ENCODE results near the gene LEMD1. TPM values are rescaled to one million over a fixed set of nuclear protein-coding genes. Genes with fewer than 3 reads are reported as not detected.
"Not testable (repeated sequence)": the region's sequence is repeated elsewhere in the genome, so short reads cannot be mapped to it uniquely, and the experiment has no call there.

Gene LEMD1
- total RNA-seq, 1 donor from 2014 or later, result not detected

DNA sequence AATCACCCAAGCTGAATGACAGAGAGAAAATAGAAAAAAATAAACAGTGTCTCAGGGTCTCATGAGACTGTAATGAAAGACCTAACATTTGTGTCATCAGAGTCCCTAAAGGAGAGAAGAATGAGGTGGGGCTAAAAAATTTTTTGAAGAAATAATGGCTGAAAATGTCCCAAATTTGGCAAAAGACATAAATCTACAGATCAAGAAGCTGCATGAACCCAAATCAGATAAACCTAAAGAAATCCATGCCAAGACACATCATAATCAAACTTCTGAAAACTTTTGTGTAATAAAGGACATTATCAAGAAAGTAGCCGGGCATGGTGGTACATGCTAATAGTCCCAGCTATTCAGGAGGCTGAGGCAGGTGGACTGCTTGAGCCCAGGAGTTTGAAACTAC, 29.2 kb downstream of the LEMD1 start:
- TF ChIP-seq, protein P1, sequence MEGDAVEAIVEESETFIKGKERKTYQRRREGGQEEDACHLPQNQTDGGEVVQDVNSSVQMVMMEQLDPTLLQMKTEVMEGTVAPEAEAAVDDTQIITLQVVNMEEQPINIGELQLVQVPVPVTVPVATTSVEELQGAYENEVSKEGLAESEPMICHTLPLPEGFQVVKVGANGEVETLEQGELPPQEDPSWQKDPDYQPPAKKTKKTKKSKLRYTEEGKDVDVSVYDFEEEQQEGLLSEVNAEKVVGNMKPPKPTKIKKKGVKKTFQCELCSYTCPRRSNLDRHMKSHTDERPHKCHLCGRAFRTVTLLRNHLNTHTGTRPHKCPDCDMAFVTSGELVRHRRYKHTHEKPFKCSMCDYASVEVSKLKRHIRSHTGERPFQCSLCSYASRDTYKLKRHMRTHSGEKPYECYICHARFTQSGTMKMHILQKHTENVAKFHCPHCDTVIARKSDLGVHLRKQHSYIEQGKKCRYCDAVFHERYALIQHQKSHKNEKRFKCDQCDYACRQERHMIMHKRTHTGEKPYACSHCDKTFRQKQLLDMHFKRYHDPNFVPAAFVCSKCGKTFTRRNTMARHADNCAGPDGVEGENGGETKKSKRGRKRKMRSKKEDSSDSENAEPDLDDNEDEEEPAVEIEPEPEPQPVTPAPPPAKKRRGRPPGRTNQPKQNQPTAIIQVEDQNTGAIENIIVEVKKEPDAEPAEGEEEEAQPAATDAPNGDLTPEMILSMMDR (IDR thresholded peaks at IDR 0.05), result no peak
- DNase-seq (ENCODE audit: low spot score), result no peak
- Mint-ChIP-seq H3K9me3 (ENCODE audit: low read depth) (no peaks in the 10 kb centered on the region), H3K36me3 (ENCODE audit: low read depth) (no peaks in the 10 kb centered on the region), H3K27me3 (ENCODE audit: low read depth) (peaks cover 19% of the 10 kb centered on the region), H3K4me1 (ENCODE audit: low read depth) (peaks cover 7% of the 10 kb centered on the region), H3K27ac (ENCODE audit: unreplicated experiment) (no peak overlapping the region), H3K4me3 (ENCODE audit: unreplicated experiment) (no peak overlapping the region)

- Mint-ChIP-seq H3K4me1 (ENCODE audit: low read depth) (peaks cover 7% of the 10 kb centered on the region), H3K36me3 (ENCODE audit: low read depth) (no peaks in the 10 kb centered on the region), H3K27ac (ENCODE audit: unreplicated experiment) (no peak overlapping the region), H3K4me3 (ENCODE audit: unreplicated experiment) (no peak overlapping the region), H3K27me3 (ENCODE audit: low read depth) (peaks cover 11% of the 10 kb centered on the region), H3K9me3 (ENCODE audit: low read depth) (no peaks in the 10 kb centered on the region)
- TF ChIP-seq, protein P1 (IDR thresholded peaks at IDR 0.05), result no peak
- DNase-seq (ENCODE audit: low spot score), result no peak
Measured at GRCh38 chr1:205391386-205391785, 30.5 kb downstream of the LEMD1 start.

DNA sequence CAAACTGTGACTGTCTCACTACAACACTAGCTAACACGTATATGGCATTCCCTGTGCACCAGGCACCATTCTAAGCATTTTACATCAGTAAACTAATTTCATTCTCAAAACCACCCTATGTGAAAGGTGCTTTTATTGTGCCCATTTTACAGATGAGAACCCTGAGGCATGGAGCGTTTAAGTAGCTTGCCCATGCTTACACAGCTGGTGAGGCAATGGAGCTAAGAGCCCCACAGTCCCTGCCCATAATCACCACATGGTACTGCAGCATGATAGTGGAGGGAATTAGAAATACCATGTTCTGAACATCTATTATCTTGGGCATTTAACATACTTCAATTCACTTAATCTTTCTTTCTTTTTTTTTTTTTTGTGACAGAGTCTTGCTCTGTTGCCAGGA, 34.0 kb downstream of the LEMD1 start:
- Mint-ChIP-seq H3K27me3 (ENCODE audit: low read depth) (peaks cover 7% of the 10 kb centered on the region), H3K9me3 (ENCODE audit: low read depth) (no peaks in the 10 kb centered on the region), H3K4me3 (ENCODE audit: unreplicated experiment) (no peak overlapping the region), H3K36me3 (ENCODE audit: low read depth) (no peaks in the 10 kb centered on the region), H3K27ac (ENCODE audit: unreplicated experiment) (no peak overlapping the region), H3K4me1 (ENCODE audit: low read depth) (peaks cover 18% of the 10 kb centered on the region)
- TF ChIP-seq, protein P1 (IDR thresholded peaks at IDR 0.05), result no peak
- no peak for DNase-seq (ENCODE audit: low spot score)

DNA sequence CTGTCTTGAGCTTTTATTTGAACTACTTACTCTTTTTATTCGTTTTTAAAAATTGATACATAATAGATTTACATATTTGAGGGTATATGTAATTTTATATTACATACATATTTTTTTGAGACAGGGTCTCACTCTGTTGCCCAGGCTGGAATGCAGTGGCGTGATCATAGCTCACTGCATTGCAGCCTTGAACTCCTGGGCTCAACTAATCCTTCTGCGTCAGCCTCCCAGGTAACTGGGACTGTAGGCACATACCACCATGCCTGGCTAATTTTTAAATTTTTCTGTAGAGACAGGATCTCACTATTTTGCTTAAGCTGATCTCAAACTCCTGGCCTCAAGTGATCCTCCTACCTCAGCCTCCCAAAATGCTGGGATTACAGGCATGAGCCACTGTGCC, 38.9 kb downstream of the LEMD1 start:
- H3K9me3 Mint-ChIP-seq (ENCODE audit: low read depth), result not testable (repeated sequence)

GRCh38 chr1:205382561-205382960, 39.3 kb downstream of the LEMD1 start:
- no peak for DNase-seq (ENCODE audit: low spot score)
- Mint-ChIP-seq H3K27me3 (ENCODE audit: low read depth) (no peaks in the 10 kb centered on the region), H3K9me3 (ENCODE audit: low read depth) (no peaks in the 10 kb centered on the region), H3K27ac (ENCODE audit: unreplicated experiment) (no peak overlapping the region), H3K4me3 (ENCODE audit: unreplicated experiment) (no peak overlapping the region), H3K36me3 (ENCODE audit: low read depth) (no peaks in the 10 kb centered on the region), H3K4me1 (ENCODE audit: low read depth) (peaks cover 14% of the 10 kb centered on the region)
- TF ChIP-seq, protein P1 (IDR thresholded peaks at IDR 0.05), result no peak

More for the DNA sequence above, 38.9 kb downstream of the LEMD1 start:
- peaks cover 14% of the 10 kb centered on the region for H3K4me1 Mint-ChIP-seq (ENCODE audit: low read depth)
- DNase-seq (ENCODE audit: low spot score); H3K27ac Mint-ChIP-seq (ENCODE audit: unreplicated experiment); H3K27me3 Mint-ChIP-seq (ENCODE audit: low read depth); H3K36me3 Mint-ChIP-seq (ENCODE audit: low read depth); H3K4me3 Mint-ChIP-seq (ENCODE audit: unreplicated experiment): not testable (repeated sequence)

DNA sequence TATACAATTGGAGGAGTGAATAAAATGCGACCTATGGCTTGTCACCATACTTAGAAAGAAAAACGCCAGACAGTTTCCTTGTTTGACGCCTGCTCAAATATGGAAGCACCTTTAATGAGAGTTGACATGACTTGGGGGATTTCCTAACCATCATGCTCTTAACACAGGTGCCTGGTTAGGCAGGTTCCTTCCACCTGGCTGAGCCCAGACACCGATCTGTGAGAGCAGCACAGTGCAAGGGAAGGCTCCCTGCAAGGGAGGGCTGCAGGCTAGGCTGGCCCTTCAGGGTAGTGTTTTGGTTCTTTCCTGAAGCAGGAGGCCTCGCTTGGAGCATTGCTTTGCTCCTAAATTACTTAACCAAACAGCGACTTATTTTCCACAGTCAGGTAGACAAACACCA, 40.6 kb downstream of the LEMD1 start:
- TF ChIP-seq, protein P1 (IDR thresholded peaks at IDR 0.05), result no peak

More for the DNA sequence above, 40.6 kb downstream of the LEMD1 start:
- Mint-ChIP-seq H3K4me3 (ENCODE audit: unreplicated experiment) (no peak overlapping the region), H3K36me3 (ENCODE audit: low read depth) (no peaks in the 10 kb centered on the region), H3K4me1 (ENCODE audit: low read depth) (peaks cover 23% of the 10 kb centered on the region), H3K27me3 (ENCODE audit: low read depth) (no peaks in the 10 kb centered on the region), H3K27ac (ENCODE audit: unreplicated experiment) (no peak overlapping the region), H3K9me3 (ENCODE audit: low read depth) (no peaks in the 10 kb centered on the region)
- DNase-seq (ENCODE audit: low spot score), result no peak

Measured in chondrocyte (in vitro differentiated cells).